HepG2 (cell line): ENCODE results near the gene SCYL1. TPM values are rescaled to one million over a fixed set of nuclear protein-coding genes. Genes with fewer than 3 reads are reported as not detected.

Experiments
- ARID2 ChIP-seq: sonication (generic); formaldehyde crosslinking; IDR thresholded peaks from 2 replicates; pipeline ENCODE4 v1.8.1; 2022; ENCODE audit warnings: mild to moderate bottlenecking, missing genetic modification reagents, borderline replicate concordance
- CCAR2 ChIP-seq: fragments of 200-400 bp; formaldehyde crosslinking; optimal IDR thresholded peaks from 2 replicates; pipeline ENCODE3; 2018; ENCODE audit warnings: low read depth, mild to moderate bottlenecking, low read length, moderate library complexity
- CHCHD3 ChIP-seq: sonication (generic); formaldehyde crosslinking; IDR thresholded peaks from 2 replicates; pipeline ENCODE4 v1.8.0; 2022; ENCODE audit warnings: mild to moderate bottlenecking, missing genetic modification reagents, moderate library complexity
- CREM ChIP-seq, 2 experiments: sonication (generic) in 1 of 2; formaldehyde crosslinking in 1 of 2; IDR thresholded peaks; 2 replicates each; pipeline versions ENCODE4 v1.4.0 to v1.6.1; 2016 to 2020; ENCODE audit warnings: antibody characterized with exemption in 1 of 2, mild to moderate bottlenecking in 1 of 2, missing genetic modification reagents in 1 of 2
- E2F1 ChIP-seq: sonication (generic); formaldehyde crosslinking; IDR thresholded peaks from 2 replicates; pipeline ENCODE4 v1.5.0; 2020; ENCODE audit warnings: missing genetic modification reagents
- HOXA9 ChIP-seq: sonication (generic); formaldehyde crosslinking; IDR thresholded peaks from 2 replicates; pipeline ENCODE4 v1.8.1; 2022; ENCODE audit warnings: missing genetic modification reagents, mild to moderate bottlenecking, moderate library complexity, borderline replicate concordance
- KDM2A ChIP-seq: sonication (generic); formaldehyde crosslinking; IDR thresholded peaks from 2 replicates; pipeline ENCODE4 v1.4.0; 2020; ENCODE audit warnings: low read depth, missing genetic modification reagents, borderline replicate concordance
- MEIS2 ChIP-seq: sonication (generic); formaldehyde crosslinking; IDR thresholded peaks from 2 replicates; pipeline ENCODE4 v1.9.0; 2021; ENCODE audit warnings: mild to moderate bottlenecking, missing genetic modification reagents
- MTERF4 ChIP-seq: sonication (generic); formaldehyde crosslinking; IDR thresholded peaks from 2 replicates; pipeline ENCODE4 v1.8.0; 2023; ENCODE audit warnings: mild to moderate bottlenecking, missing genetic modification reagents
- NFE2L1 ChIP-seq: sonication (generic); formaldehyde crosslinking; IDR thresholded peaks from 2 replicates; pipeline ENCODE4 v1.4.0; 2020; ENCODE audit warnings: missing genetic modification reagents, mild to moderate bottlenecking, borderline replicate concordance
- SMARCE1 ChIP-seq: fragments of 450-650 bp; IDR thresholded peaks from 2 replicates; pipeline ENCODE4 v1.6.1; 2017; ENCODE audit warnings: borderline replicate concordance
- SNAI1 ChIP-seq: sonication (generic); formaldehyde crosslinking; IDR thresholded peaks from 2 replicates; pipeline ENCODE4 v1.5.0; 2020; ENCODE audit warnings: mild to moderate bottlenecking, missing genetic modification reagents, borderline replicate concordance
- SOX6 ChIP-seq, 2 experiments: fragments of 450-650 bp in 1 of 2; sonication (generic) in 1 of 2; formaldehyde crosslinking in 1 of 2; IDR thresholded peaks; 2 replicates each; pipeline versions ENCODE4 v1.4.0 to v1.6.1; 2017 to 2020; ENCODE audit warnings: antibody characterized with exemption in 1 of 2, mild to moderate bottlenecking in 1 of 2, missing genetic modification reagents in 1 of 2
- SRSF9 ChIP-seq: fragments of 200-400 bp; formaldehyde crosslinking; IDR thresholded peaks from 2 replicates; pipeline ENCODE4 v1.6.1; 2018; ENCODE audit warnings: borderline replicate concordance, mild to moderate bottlenecking, low read depth, low read length; ENCODE audit not compliant: insufficient read depth, poor library complexity, severe bottlenecking
- ZBTB25 ChIP-seq: IDR thresholded peaks from 2 replicates; pipeline ENCODE4 v1.6.1; 2018; ENCODE audit warnings: missing genetic modification reagents
- ZBTB34 ChIP-seq: sonication (generic); formaldehyde crosslinking; IDR thresholded peaks from 2 replicates; pipeline ENCODE4 v1.8.0; 2022; ENCODE audit warnings: mild to moderate bottlenecking, missing genetic modification reagents
- ZNF264 ChIP-seq: sonication (generic); formaldehyde crosslinking; IDR thresholded peaks from 2 replicates; pipeline ENCODE4 v1.4.0; 2020; ENCODE audit warnings: missing genetic modification reagents
- ZNF383 ChIP-seq: sonication (generic); formaldehyde crosslinking; IDR thresholded peaks from 2 replicates; pipeline ENCODE4 v1.4.0; 2020; ENCODE audit warnings: missing genetic modification reagents, mild to moderate bottlenecking, borderline replicate concordance
- ZNF44 ChIP-seq: sonication (generic); formaldehyde crosslinking; IDR thresholded peaks from 2 replicates; pipeline ENCODE4 v1.5.1; 2020; ENCODE audit warnings: mild to moderate bottlenecking, missing genetic modification reagents
- ZNF619 ChIP-seq: sonication (generic); formaldehyde crosslinking; IDR thresholded peaks from 2 replicates; pipeline ENCODE4 v1.4.0; 2020; ENCODE audit warnings: mild to moderate bottlenecking, missing genetic modification reagents
- ZNF629 ChIP-seq: sonication (generic); formaldehyde crosslinking; conservative IDR thresholded peaks from 2 replicates; pipeline ENCODE4 v1.5.0; 2020; ENCODE audit warnings: missing genetic modification reagents
- ZNF691 ChIP-seq: sonication (generic); formaldehyde crosslinking; IDR thresholded peaks from 2 replicates; pipeline ENCODE4 v1.4.0; 2020; ENCODE audit warnings: missing genetic modification reagents, low read depth, mild to moderate bottlenecking, borderline replicate concordance
- polyA plus RNA-seq, 8 experiments: library from polyadenylated mRNA; depleted of rRNA in 3 of 8; stranded (reverse) in 7 of 8; unstranded in 1 of 8; fragments of >200 nt; fragmentation: Illumina TruSeq in 4 of 8; extraction: Trizol in 4 of 8; gene quantifications; 2 replicates each; pipeline versions ENCODE4 v1.2.1 to v1.2.3, GENCODE V29; 2011 to 2016; ENCODE audit warnings: low read depth in 4 of 8, missing spikeins in 1 of 8, mixed read lengths in 1 of 8; ENCODE audit not compliant: insufficient read depth in 1 of 8
- total RNA-seq, 5 experiments: library from RNA; depleted of rRNA; stranded (reverse); fragments of >200 nt; fragmentation: Illumina TruSeq; extraction: Trizol; gene quantifications; 2 replicates each; pipeline ENCODE4 v1.2.3, GENCODE V29; 2016; ENCODE audit warnings: low read depth in 1 of 5

Gene SCYL1
- total and polyA plus RNA-seq, 2 of the 13 experiments (the other 11 are each of a cell fraction or from before 2014, with no cell fraction given) = 65.9 to 103 TPM

- TF ChIP-seq KDM2A (CRISPR knock-in tag) = peak; percentile 66
- no peak for TF ChIP-seq SRSF9
- peak; percentile 66; the same call in 1 of the 2 replicates for TF ChIP-seq ZNF691
- TF ChIP-seq SOX6 (IDR thresholded peaks at IDR 0.05) = no peak
- TF ChIP-seq SOX6 (CRISPR knock-in tag; IDR thresholded peaks at IDR 0.05) = peak; percentile 90
- TF ChIP-seq CREM (IDR thresholded peaks at IDR 0.05) = peak; percentile 2
- no peak for TF ChIP-seq CREM (CRISPR knock-in tag; IDR thresholded peaks at IDR 0.05)
- no peak for TF ChIP-seq ZNF629
- TF ChIP-seq ZBTB25 (CRISPR knock-in tag) = no peak; the same call in 1 of the 2 replicates
- no peak for TF ChIP-seq CCAR2
- TF ChIP-seq ZNF619 = no peak
- TF ChIP-seq SMARCE1 = no peak
- peak; percentile 91 for TF ChIP-seq E2F1 (CRISPR knock-in tag)
- TF ChIP-seq ARID2 (CRISPR knock-in tag) = peak; percentile 58; the same call in 1 of the 2 replicates
- TF ChIP-seq ZBTB34 (CRISPR knock-in tag) = peak; percentile 62; the same call in 1 of the 2 replicates
- no peak for TF ChIP-seq CHCHD3 (CRISPR knock-in tag)
- peak; percentile 94 for TF ChIP-seq MEIS2
- TF ChIP-seq ZNF44 (CRISPR knock-in tag) = no peak
- no peak for TF ChIP-seq NFE2L1 (CRISPR knock-in tag)
- TF ChIP-seq HOXA9 (CRISPR knock-in tag) = peak; percentile 39; the same call in 1 of the 2 replicates
- no peak for TF ChIP-seq SNAI1 (CRISPR knock-in tag)
- TF ChIP-seq ZNF383 (CRISPR knock-in tag) = no peak
- TF ChIP-seq MTERF4 (CRISPR knock-in tag) = peak; percentile 40; the same call in 1 of the 2 replicates
- TF ChIP-seq ZNF264 (CRISPR knock-in tag) = no peak
Observed at GRCh38 chr11:65497141-65498041, 27.5 kb upstream of the SCYL1 start (continued).
